EH (cell line): Measurements from ENCODE around the gene CERS1.
A peak's percentile ranks its signal among the peaks of the same experiment; 100 is the strongest.
"Not testable (repeated sequence)": the region's sequence is repeated elsewhere in the genome, so short reads cannot be mapped to it uniquely, and the experiment has no call there.

ENCODE experiments used
- DNase-seq: peaks from one replicate; pipeline ENCODE4 v3.0.0-alpha.2; 2015; ENCODE audit warnings: low read depth

Gene CERS1

GRCh38 chr19:18919086-18919899 lies 23.3 kb upstream of the CERS1 start, which contains the start of the genes COPE and DDX49:
TSS of gene COPE (minus strand) at chr19:18919387. CDS start at chr19:18919348, 39 bp downstream.
TSS of gene DDX49 (plus strand) at chr19:18919715. CDS start at chr19:18919742, 27 bp downstream.
- peak; percentile 100 for DNase-seq

- DNase-seq = not testable (repeated sequence)
Measured at GRCh38 chr19:18917593-18917992, 21.6 kb upstream of the CERS1 start.

- peak; percentile 48 for DNase-seq
Measured at GRCh38 chr19:18915639-18916038, 19.7 kb upstream of the CERS1 start.

- DNase-seq = no peak
Measured at GRCh38 chr19:18913466-18913865, 17.5 kb upstream of the CERS1 start.

- DNase-seq = no peak
Measured at GRCh38 chr19:18912933-18913332, 17.0 kb upstream of the CERS1 start.

- no peak for DNase-seq
Measured at GRCh38 chr19:18910801-18911436, 15.0 kb upstream of the CERS1 start.

- no peak for DNase-seq
Measured at GRCh38 chr19:18910010-18910409, 14.1 kb upstream of the CERS1 start.

- DNase-seq = no peak
Measured at GRCh38 chr19:18908917-18909619, 13.1 kb upstream of the CERS1 start.

GRCh38 chr19:18906605-18907519 lies 10.9 kb upstream of the CERS1 start:
- no peak for DNase-seq

- no peak for DNase-seq
Measured at GRCh38 chr19:18905513-18906236, 9.7 kb upstream of the CERS1 start.

GRCh38 chr19:18905058-18905456 lies 9.1 kb upstream of the CERS1 start:
- no peak for DNase-seq

GRCh38 chr19:18904334-18905057 lies 8.5 kb upstream of the CERS1 start:
- DNase-seq = no peak

GRCh38 chr19:18903156-18904037 lies 7.4 kb upstream of the CERS1 start:
- DNase-seq = no peak

GRCh38 chr19:18902519-18902918 lies 6.6 kb upstream of the CERS1 start:
- DNase-seq = not testable (repeated sequence)

GRCh38 chr19:18901491-18901890 lies 5.5 kb upstream of the CERS1 start:
- DNase-seq = no peak

- no peak for DNase-seq
Measured at GRCh38 chr19:18900700-18901481, 4.9 kb upstream of the CERS1 start.

- no peak for DNase-seq
Measured at GRCh38 chr19:18899624-18900560, 3.9 kb upstream of the CERS1 start.
